GDM1 (cell line): Measurements from ENCODE around the gene ZNF217.
"Not testable (repeated sequence)": the region's sequence is repeated elsewhere in the genome, so short reads cannot be mapped to it uniquely, and the experiment has no call there.

Experiments
- DNase-seq: peaks from one replicate; lab custom pipeline; 2025; lab: John Stamatoyannopoulos, UW

Gene ZNF217

DNA sequence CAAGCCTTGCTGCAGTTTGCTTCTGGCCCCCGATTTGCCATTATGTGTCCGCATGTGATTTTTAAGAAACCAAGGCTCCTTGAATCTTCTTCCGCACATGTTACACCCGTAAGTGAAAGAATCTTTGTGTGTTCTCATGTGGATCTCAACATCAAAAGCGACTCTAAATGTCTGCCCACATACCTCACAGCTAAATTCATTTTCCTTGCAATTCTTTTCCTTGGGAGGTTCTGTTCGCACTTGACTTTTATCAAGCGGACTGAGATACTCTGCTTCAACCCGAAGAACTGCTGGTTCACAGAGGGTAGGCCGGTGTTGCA is 11.4 kb downstream of the ZNF217 start:
- no peak for DNase-seq

DNA sequence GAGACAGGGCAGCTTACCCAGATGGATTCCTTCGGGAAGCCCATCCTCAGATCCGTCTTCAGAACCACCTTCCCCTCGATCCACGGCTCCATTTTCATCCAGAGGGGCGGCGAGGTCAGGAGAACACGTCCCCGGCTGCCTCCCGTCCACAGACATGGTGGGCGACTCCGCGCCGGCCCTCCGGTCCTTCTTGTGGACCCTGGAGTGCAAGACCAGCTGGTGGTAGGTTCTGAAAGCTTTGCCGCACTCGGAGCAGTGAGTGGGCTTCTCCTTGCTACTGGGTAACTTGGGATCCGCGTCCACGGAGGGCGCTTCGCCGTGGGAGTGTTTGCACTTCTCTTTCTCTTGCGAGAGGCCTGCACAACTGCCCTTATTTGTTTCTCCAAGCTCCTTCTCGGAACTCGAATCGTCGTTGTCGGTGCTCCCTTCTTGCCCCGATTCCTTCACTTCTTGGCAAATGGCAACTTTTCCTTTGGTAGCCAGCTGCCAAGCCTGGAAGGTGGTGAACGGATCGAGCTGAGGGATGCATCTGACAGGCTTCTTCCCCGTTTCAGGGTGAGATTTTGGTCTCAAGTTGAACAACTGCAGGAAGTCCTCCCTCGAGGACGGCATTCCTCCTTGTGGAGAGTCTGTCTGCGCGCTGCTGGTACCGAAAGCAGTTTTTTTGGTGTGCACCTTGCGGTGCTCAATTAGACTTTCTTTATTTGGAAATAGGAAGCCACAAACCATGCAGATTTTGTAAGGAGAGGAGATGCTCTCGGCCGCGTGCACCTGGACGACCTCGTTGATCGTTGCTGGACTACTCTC is 12.0 kb downstream of the ZNF217 start:
- no peak for DNase-seq

DNA sequence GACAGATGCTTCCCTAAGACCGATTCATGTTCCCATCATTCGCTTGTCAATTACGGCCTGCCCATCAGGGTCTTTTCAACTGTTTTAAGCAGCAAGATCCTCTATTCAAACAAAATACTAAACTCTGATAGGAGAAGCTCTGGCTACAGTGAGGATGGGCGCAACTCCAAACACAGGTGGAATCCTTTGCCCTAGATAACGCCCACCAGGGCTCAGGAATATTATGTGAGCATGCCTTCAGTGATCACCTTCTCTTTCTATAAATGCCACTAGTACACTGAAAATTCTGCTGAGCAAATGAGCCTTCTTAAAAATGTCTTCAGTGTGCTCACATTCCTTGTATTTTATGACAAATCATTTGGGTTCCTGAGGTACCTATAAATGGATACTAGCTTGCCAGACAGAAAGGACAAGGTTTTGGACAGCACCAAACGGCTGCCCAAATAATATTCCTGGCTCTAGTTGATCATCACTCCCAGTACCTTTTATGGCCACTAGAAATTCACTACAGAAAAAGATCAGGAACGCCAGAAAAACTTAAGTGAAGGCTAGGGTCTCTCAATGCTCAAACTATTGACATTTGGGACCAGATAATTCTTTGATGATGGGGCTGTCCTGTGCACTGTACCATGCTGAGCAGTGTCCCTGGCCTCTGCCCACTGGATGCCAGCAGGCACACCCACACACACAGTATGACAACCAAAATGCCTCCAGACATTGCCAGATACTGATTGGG is 13.1 kb downstream of the ZNF217 start:
- DNase-seq = no peak

DNA sequence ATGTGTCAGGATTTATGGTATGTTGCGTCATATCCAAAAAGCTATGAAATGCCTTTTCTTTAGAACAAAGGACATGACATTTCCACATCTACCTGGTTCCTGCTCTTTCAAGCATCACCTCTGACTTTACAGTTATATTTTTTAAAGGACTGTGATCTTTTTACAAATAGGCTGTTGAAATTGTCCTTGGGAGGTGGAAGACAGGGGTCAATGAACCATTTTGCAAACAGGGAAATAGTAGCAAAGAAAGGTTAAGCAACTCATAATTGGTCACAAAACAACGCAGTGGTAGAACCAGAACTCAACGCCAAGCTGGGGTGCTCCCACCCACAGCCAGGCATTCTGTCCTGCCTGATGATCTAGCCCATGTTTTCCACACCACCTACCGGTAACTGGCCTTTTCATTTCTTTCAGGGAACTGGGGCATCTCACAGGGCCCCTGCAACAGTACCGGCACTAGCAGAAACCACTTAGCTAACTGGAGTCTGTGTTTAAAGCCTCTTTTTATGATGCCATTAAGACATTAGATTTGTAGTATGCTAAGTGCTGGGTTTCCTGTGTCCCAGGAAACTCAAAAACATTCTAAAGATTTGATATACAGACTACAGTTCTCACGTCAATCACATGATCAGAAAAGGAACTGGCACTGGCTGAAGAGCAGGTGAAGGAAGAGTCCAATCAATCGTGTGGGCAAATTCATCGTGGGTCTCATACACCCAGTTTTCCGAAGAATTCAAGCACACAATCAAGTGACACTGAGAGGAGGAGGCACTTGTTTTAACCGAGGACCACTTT is 13.9 kb downstream of the ZNF217 start:
- DNase-seq = no peak

DNA sequence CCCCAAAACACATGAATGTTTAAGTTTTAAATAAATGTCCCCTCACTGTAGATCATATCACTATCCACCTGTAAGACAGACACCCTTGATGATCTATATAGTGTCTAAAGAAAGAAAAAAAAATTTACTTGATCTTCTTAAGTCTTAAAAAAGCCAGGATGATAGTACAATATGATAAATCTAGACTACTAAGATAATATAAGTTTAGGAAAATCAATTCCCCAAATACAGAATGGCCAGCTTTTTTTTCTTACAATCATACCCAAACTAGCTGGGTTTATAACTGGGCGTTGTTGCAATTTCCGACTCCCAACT is 14.4 kb downstream of the ZNF217 start:
- no peak for DNase-seq

DNA sequence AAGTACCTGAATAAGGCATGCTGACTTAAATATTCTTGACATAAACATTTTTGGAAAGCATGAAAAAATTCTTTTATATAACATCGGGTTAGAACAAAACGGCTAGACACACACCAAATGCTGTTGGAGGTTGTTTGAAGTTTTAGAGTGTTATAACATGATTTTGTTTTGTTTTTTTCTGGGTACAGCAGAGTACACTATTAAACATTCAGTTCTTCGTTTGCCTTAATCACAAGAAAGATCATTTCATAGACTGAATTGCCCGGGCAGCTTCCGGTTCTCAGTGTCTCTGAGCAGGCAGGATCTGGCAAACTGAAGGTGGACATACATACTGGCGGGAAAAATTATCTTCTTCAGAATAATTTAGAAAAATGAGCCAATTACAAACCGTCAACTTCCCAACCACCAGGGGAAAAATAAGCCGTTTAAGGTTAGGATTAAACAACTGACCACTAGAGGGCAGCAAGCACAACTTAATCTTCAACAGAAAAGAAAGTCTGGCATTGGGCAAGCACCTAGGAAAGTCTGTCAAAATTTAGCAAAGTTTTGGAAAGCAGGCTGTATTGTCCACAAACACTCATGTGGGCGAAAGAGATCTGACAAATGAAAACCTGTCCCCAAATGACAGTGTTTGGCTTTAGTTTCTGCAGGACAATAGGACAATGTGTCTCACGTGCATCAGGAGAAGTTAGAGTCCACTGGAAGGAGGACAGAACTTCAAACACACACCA is 15.0 kb downstream of the ZNF217 start:
- DNase-seq = peak; percentile 57

DNA sequence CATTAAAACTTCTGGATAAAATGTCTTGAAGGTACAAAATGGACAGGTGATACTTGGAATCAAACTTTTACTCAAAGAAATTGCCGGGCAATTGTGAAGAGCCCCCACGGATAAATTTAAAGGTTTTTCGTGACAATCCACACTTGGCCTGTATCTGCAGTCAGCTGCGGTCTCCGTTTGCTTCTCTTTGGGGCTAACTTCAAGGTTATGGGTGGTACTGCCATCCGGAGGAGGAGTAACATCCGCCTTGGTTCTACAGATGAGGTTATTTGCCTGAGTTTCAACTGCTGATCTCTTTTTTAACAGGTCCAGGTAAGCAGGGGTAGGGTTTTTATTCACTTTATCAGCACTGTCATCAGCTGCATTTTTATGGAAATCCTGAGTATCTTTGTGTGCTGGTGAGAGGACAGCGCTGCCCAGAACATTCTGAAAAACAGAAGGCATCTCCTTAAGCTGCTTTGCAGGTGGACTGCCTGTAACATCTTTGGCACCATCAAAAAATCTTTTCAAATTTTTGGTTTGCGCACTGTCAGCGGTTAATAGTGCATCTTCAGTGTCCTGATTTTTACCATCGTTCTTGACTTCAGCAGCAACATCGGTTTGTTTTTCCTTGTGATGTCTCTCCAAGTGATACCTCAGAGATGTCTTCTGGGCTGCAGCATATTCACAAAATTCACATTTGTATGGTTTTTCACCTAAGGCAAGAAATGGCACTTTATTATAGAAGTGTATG is 16.9 kb downstream of the ZNF217 start:
- DNase-seq = no peak

DNA sequence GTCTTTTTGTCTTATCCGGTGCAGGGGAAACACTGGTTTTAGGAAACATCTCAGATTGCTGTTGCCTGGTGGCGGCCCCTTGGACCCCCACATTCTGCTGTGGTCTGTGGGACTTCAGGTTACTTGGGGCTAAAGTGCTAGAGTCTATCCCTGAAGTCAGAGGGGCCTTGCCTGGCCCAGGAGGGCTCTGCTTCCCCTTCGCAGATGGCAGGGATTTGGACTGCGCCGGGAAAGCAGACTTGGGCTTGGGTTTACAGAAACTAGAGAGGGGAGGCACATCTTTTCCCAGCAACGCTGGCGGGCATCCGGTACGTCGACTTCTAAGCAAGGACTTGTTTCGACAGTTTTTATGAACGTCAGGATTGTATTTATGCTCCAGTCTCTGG is 17.5 kb downstream of the ZNF217 start:
- DNase-seq = no peak

DNA sequence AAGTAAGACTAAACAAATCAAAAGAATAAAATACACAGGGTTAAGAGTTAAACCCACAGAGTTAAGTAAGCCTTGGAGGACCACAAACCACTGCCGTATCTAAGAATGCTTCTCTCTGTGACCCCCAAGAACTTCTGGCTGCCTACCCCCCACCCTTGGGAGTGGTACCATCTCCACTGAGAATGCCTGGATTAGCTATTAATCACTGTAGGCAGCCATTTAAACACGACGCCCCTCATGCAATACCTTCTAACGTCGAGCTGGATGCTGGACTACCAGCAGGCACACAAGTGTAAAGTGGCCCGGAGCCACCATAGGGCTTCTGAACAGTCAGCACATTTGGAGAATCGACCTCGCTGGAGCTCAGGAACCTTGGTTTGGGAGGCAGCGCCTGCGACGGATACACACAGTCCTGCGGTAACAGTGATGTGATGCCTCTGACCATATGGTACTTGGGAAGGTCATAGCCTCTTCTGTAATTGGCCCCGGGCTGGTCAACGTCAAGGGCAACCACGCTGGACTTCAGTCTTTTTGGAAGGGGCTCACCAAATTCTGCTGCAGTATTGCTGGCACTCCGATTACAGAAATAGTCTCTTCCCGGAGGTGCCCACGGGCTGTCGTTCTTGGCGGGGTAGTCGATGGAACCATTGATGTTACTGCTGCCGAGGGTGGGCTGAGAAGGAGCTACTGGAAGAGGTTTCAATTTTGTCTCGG is 18.0 kb downstream of the ZNF217 start:
- no peak for DNase-seq

DNA sequence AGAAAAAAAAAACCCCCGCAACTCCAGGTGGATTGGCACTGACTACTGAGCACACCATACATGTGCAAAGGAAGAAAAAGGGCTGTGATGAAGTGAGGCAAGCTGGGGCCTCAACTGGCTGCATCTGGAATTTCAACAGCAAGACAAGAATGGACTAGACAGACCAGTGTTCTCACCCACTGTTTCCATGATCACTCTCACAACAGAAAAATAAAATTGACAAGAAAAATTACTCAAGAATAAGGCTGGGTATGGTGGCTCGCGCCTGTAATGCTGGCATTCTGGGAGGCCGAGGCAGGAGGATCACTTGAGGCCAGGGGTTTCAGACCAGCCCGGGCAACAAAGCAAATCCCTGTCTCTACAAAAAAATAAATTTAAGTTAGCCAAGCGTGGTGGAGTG is 18.8 kb downstream of the ZNF217 start:
- no peak for DNase-seq

DNA sequence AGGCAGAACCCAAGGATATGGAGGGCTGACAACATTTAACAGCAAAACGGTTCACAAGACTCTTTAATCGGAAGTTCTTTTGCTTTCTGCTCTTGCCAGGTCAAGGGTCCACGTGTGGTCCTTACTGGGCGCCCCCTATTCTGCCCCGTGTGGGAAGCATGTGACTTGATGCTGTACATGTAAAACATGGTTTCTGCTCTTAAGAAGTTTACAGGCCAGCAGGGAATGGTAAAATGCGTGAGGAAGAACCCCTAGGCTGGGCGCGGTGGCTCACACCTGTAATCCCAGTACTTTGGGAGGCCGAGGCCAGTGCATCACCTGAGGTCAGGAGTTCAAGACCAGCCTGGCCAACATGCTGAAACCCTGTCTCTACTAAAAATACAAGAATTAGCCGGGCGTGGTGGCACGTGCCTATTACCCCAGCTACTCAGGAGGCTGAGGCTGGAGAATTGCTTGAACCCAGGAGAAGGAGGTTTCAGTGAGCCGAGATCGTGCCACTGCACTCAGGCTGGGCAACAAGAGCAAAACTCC is 19.3 kb downstream of the ZNF217 start:
- no peak for DNase-seq

DNA sequence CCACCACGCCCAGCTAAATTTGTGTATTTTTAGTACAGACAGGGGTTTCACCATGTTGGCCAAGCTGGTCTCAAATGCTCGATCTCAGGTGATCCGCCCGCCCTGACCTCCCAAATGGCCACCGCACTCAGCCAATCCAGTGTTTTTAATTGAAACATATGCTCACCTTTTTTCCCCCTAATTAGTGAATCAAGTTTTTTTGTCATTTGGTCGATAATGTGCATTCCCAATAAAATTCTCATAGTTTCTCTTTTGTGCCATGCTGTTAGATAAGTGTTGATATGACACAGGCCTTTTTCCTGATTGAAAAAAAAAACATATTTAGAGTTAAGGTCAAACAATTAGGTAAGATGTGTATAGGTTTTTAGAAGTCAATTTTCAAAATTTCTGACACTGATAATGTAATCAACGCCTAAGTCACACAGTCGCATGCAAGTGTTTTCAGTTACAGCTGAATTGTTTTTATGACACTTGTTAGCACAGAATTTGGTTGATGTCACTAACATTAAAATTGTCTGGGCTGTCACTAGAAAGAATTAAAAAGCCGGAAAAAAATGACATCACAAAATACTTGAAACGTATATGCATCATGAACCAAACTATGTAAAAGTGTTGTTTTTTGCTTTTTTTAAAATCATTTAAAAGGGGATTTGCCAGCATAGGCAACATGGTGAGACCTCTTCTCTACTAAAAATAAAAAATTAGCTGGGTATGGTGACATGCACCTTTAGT is 21.9 kb downstream of the ZNF217 start:
- no peak for DNase-seq

DNA sequence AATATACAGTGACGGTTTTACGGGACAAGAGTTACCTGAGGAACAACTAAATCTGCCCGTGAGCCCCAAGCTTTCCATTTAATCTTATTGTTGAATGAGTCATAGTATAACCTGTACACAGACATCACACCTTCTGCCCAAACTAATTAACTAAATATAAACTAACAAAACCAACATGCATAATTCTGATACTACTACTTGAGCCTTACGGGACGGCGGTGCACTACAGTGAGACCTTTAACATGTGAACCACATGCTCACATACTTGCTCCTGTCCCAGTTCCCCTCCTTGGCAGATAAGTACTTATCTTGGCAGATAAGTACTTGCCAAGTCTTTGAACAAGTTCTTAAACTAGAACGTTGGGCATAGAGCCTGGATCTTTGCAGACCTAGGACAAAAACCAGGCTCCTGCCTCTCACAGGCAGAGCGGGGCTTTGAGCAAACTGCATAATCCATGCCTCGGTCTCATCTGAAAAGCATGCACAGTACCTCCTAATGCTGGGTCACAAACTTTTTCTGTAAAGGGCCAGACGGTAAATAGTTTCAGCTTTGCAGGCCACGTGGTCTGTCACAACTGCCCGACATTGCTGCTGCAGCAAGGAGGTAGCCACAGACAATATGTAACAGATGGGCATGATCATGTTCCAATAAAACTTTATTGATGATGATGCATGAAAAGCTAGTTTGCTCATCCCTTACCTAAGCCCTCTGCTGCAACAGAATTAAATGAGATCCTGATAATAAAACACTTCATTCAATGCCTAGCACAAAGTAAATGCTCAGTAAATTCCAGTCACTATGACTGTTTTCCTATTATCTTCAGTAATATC is 23.0 kb downstream of the ZNF217 start:
- DNase-seq = no peak

DNA sequence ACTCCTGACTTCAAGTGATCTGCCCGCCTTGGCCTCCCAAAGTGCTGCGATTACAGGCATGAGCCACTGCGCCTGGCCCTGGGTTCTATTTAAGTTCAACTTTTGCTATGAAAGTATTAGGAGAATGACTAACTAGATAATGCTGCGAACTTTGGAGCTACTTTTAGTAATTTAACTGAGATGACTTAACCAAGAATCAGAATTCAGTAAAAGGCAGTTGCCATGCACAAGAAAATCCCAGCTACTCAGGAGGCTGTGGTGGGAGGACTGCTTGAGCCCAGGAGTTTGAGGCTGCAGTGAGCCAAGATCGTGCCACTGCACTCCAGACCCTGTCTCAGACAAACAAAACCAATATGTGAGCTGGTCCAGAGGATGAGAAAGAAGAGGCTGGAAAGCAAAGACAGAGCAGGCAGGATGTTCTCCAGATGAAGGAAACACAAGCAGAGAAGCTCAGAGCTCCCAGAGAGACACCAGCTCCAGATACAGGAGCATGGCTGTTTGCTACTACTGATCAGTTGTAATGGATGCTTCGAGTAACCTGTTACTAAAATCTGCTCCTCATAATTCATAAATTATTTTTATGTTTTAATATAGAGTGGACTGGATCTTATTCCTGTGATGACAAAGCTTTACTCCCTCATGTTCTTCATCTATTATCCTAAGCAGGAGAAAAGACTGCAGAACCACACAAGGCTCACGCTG is 23.9 kb downstream of the ZNF217 start:
- DNase-seq = no peak

DNA sequence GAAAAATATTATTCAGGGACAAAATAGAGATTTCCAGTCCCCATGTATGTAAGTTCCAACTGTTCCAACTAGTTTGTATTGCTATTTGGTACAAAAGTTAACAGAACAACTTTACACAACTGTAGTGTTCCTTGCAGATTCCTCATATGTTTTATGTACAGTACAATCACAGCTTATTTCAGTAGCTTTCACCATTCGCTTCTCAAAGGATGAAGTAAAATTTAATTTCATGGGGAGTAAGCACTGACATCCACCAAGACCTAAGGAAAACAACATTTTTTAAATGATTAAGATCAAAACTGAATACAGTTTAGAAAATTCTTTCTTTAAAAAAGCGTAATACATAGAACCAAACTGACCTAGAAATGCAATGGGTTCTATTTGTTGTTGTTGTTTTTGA is 24.6 kb downstream of the ZNF217 start:
- DNase-seq = no peak

DNA sequence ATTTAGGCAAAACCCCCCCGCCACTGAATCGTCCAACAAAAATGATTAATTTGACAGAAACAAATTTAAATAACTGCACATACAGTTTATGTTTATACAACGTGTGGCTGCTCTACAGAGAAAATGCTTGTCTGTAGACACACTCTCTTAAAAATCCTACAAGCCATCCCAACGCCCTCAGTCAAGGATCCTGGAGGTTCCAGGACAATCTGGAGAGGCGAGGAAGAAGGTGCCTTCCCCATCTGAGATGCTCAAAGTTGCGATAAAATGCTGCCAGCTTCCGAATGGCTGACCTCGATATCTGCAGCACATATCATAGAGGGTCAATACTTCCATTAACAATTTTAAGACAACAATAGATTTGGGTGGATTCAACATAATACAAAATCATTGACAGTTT is 25.3 kb downstream of the ZNF217 start:
- DNase-seq = no peak

DNA sequence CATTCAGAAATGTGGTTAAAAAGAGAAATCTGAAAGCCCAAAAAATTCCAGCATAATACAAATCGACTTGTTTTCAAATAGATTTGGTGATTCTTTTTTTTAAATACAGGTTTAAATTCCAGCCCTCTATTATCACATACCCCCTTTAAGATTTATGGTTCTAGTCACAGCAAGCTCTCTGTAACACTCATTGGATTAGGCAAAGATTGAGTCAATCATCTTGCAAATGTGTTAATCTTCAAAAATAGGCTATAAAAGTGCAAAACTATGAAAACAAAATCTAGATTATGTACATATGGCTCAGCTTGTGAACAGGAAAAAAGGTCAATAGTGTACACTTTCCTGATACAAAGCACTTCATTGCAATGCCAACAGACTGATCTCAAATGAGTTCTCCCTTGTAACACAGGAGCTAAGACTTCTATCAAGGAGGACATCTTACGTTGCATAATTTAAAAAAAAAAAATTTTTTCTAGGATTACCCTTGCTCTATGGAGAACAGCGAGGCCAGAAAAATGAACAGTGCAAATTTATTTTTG is 26.2 kb downstream of the ZNF217 start:
- DNase-seq = no peak

DNA sequence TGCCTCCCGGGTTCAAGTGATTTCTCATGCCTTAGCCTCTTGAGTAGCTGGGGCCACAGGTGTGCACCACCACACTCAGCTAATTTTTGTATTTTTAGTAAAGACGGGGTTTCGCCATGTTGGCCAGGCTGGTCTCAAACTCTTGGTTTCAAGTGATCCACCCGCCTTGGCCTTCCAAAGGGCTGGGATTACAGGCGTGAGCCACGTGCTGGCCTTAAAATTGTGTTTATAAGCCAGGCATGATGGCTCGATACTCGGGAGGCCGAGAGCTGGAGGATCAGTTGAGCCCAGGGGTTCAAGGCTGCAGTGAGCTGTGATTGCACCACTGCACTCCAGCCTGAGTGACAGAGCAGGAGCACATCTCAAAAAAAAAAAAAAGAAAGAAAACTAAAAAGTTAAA is 27.0 kb downstream of the ZNF217 start:
- DNase-seq = not testable (repeated sequence)
